Stimulated activated CD4-positive, alpha-beta T cell treated with anti-CD3 and anti-CD28 coated beads, Interleukin-4, amount 100 ng/mL, for 48 hours (primary cell): ENCODE measurements around the gene RARB.

Source experiments
- DNase-seq, 2 donors: peaks; one replicate each; pipeline ENCODE4 v3.0.0-alpha.2; 2020; ENCODE audit warnings: low read depth in 2 of 2

Gene RARB

DNA sequence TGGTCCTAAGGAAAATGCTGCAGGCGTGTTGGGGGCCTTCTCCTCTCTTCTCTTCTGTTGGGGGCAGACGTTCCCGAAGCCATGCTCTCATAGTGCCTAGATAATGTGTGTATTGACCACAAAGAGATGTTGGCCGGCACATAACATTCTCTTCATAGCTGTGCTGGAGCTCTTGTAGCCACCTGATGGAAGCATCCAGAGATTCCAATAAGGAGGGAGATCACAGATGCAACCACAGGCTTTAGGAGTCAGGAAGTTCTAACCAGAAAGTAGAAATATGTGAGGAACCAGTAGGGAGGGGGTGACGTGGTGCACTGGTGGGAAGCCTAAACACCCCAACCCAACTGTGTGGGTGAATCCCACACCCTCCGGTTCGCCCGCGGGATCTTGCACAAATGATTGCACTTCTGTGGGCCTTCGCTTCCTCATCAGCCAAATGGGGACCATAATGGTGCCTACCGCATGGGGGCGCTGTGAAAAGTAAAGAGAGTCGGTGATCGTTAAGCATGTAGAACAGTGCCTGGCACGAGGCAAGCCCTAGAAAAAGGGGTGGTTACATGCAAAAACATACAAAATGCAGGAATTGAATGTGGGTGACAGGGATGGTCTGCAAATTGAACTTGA is 148.9 kb downstream of the RARB start:
- no peak for DNase-seq

GRCh38 chr3:25578059-25578458 is 150.0 kb downstream of the RARB start:
- DNase-seq: no peak

- no peak for DNase-seq
Measured at GRCh38 chr3:25580534-25580933, 152.5 kb downstream of the RARB start.

DNA sequence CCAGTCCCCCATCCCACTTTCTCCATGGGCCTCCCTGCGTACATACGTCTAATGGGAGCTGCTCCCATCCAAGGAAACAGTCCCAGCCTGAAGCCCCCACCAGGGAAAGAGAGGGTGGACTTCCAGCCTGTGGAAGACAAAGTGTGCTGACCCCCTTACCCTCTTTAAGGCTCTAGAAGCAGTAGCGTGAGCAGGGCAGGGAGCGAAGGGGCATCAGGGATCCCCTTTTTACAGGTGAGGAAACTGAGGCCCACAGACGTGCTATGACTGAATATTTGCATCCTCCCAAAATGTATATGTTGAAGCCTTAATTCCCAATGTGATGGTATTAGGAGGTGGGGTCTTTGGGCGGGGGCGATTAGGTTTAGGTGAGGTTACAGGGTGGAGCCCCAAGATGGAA is 153.3 kb downstream of the RARB start:
- no peak for DNase-seq

DNA sequence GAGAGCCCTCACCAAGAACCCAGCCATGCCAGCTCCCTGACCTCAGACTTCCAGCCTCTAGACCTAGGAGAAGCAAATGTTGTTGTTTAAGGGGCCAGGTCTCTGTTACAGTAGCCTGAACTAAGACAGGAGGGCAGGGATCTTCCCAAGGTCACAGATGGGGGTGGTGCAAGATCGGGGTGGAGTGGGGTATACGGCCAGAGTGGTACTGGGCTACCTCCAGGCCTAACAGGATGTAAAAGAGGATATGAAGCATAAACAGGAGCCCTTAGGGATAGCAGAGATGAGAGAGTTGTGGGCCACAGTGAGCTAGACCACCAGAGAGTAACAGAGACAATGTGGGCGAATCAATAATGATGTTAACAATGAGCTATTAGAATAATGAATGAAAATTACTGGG is 153.8 kb downstream of the RARB start:
- DNase-seq: no peak

GRCh38 chr3:25582242-25582641 is 154.2 kb downstream of the RARB start:
- DNase-seq: no peak

GRCh38 chr3:25583343-25583742 is 155.3 kb downstream of the RARB start:
- no peak for DNase-seq

DNA sequence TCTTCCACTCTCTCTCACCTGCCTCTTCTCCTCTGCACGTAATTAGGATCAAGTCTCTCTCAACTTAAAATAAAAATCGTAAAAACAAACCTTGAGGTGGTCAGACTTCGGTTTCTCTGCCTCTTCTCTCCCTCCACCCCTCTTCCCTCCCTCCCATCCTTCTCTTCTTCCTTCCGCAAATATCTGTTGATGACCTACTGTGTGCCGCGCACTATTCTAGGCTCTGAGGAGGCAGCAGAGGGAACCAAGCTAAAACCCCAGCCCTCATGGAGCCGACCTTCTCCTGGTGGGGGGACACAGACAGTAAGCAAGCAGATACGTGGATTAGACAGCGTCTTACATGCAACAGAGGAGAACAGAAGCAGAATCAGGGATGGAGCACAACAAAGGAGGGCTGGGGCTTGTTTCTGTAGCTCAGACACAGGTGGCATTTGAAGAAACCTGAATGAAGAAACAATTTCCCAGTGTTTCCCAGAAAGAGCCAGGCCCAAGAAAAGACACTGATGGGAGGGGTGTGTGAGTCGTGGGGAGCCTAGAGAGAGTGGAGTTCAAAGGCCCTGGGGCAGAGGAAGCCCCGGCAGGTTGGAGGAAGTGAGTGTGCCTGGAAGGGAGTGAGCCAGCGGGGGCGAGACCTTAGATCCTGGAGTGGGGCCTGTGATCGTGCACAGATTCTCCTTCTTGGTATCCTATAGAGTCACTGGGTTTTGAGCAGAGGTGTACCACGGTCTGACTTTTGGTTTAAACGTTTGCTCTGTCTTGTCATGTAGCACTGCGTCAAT is 156.1 kb downstream of the RARB start:
- DNase-seq: no peak

DNA sequence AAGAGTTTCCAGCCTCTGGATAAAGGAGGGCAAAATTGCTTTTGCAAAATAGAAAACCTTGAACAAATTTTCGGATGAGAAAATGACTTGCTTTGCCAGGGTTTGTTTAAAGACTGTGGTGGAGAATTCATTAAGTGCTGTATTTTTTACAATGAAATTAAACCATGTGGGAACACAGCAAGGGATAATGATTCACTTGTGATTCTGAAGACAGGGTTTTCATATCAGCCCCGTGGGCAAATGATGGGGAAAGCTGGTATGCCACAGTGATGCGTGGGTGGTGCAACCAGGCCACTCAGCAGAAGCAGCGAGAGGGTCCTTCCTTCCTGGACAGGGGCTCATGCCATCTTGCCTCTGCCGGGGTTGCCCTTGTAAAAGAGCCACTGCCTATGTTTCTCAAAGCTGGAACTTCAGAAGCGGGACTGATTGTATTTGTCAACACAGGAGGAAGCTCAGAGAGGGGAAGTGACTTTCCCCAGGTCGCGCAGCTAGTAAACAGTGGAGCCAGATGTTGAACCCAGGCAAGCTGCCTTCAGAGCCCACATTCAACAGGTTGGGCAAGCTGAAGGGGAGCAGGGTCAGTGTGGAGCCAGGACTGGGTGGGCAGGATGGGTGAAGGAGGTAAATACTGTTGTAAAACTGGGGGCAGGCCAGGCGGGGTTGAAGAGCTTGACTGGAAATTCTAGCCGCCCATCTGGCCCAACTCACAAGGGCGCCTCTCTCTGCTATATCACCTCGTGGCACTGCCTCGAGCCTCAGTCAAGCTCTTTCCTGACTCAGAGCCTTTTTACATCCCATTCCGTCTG is 157.5 kb downstream of the RARB start:
- DNase-seq: no peak

- no peak for DNase-seq
Measured at GRCh38 chr3:25586167-25586505, 158.1 kb downstream of the RARB start.

DNA sequence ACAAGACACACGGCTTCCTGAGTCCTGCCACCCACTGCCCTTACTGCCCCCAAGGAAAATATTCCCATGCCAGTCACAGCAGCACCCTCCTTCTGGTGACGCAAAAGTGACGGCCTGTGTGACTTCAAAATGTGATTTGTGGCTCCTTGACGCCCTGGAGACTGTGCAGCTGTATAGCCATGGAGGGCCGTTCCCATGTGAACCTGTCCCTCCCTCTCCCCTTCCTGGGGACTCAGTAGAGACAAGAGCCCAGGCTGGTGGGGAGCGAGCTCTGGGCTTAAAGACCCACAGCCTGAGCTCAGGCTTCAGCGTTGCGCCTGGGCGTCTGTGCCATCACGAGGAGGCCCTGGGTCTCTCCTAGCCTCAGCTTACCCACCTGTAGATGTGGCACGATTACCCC is 158.5 kb downstream of the RARB start:
- no peak for DNase-seq

DNA sequence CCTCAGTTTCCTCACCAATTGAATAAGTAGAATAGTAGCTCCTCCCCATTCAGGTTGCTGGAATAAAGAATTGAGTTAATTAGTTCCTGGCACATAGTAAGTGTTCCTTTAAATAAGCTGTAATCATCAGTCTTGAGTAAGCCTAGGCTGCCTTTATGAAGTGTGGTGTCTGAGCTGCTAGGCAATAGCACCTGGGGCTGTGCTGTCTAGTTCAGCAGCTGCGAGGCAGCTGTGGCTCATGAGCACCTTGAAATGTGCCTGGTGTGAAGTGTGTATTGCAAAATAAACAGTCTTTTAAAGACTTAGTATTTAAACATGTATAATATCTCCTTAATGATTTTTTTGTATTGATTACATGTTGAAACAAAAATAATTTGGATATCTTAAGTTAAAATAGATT is 159.0 kb downstream of the RARB start:
- no peak for DNase-seq

DNA sequence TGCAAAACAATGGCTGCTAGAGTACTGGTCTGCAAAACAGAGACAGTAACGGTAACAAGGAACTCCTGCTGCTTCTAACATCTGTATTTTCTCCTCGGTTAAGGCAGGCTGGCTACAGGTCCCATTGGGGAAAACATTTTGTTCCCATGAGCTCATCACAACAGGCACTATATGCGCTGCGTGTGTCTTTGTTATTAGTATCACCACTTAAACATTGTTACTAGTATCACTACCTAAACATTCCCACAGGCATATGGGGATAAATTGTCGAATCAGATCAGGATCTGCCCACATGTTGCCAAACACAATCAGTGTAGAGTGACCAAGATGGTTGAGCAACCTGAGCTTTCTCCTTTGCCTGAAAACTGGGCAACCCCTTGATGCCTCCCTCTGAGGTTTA is 159.5 kb downstream of the RARB start:
- no peak for DNase-seq

- DNase-seq: no peak
Measured at GRCh38 chr3:25587975-25588374, 159.9 kb downstream of the RARB start.

DNA sequence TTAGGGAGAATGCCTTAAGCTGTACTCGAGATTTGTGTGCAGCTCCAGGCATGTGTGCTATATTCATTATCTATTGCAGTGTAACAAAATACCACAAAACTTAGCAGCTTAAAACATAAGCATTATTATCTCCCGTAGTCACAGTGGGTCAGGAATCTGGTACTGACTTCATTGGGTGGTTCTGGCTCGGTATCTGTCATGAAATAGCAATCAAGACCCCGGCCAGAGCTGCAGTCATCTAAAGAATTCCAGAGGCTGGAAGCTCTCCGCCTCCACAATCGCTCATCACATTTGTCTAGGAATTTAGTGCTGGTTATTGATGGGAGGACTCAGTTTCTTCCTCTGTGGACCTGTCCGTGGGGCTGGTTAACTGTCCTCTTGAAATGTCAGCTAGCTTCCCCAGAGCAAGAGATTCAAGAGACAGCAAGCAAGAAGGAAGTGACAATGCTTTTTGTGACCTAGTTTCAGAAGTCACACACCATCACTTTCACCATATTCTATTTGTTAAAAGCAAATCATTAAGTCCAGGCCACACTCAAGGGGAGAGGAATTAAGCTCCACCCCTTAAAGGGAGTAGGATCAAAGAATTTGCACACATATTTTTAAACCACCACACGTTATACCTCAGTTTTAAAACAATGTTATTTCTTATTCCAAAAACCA is 160.5 kb downstream of the RARB start:
- DNase-seq: no peak

- no peak for DNase-seq
Measured at GRCh38 chr3:25589104-25589782, 161.2 kb downstream of the RARB start.

GRCh38 chr3:25589783-25590258 is 161.8 kb downstream of the RARB start:
- DNase-seq: no peak

DNA sequence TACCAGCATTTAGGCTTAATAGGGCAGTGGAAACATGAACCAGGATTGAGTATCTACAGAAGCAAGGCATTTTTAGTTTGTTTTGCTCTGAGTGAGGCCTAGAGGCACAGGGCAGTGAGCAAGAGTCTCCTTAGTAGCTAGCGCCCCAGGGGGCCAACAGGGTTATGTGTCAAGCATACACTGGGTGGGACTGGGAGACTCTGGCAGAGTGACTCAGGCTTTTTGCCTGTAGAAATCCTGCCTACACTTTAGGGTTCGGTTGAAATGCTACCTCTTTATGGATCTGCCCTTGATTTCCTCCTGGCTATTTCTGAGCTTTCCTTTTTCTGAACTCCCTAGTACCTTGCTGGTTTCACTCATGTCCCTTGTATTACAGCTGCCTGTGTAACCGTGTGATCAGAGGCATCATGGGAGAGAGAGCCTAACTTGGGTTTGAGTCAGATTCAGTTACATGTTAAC is 164.5 kb downstream of the RARB start:
- no peak for DNase-seq

DNA sequence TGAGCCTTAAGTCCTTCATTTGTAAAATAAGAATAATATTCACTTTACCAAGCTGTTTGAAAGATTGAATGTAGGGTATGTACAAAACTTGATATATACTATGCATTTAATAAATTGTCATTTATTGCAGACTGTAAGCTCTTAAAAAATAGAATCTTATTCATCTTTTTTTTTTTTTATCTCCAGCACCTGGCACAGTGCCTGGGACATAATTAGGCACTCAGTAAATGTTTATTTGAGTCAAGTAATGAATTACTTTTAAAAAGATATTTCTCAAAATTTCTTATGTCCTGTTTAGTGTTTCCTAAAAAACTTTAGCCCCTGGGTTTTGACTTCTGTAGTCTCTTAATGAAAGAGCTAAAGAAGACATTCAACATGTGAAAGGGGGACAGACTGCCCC is 164.9 kb downstream of the RARB start:
- no peak for DNase-seq

GRCh38 chr3:25594007-25594502 is 166.0 kb downstream of the RARB start:
- no peak for DNase-seq

DNA sequence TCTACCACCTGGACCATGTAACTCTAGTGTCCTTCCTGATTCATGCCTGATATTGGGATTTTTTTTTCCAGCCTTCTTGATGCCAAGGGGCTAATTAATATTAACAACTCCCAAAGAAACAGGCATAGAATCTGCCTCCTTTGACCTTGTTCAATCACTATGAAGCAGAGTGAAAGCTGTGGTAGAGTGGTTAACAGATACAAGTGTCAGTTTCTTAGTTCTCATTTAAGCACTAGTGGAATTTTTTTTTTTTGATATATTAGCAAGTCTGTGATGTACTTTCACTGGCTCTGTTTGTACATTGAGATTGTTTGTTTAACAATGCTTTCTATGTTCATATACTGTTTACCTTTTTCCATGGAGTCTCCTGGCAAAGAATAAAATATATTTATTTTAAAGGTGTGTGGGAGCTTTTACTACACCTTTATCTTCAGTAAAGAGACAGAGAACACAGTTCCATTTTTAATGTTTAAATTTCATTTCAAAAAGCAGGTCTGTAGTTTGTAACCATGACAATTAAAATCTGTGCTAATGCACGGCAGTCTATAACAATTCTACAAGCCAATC is 169.6 kb downstream of the RARB start:
- no peak for DNase-seq
